ENCODE data around the gene TAF4B.

GRCh38 chr18:26267357-26267930 is 41.2 kb downstream of the TAF4B start:
- TF ChIP-seq, protein P1, sequence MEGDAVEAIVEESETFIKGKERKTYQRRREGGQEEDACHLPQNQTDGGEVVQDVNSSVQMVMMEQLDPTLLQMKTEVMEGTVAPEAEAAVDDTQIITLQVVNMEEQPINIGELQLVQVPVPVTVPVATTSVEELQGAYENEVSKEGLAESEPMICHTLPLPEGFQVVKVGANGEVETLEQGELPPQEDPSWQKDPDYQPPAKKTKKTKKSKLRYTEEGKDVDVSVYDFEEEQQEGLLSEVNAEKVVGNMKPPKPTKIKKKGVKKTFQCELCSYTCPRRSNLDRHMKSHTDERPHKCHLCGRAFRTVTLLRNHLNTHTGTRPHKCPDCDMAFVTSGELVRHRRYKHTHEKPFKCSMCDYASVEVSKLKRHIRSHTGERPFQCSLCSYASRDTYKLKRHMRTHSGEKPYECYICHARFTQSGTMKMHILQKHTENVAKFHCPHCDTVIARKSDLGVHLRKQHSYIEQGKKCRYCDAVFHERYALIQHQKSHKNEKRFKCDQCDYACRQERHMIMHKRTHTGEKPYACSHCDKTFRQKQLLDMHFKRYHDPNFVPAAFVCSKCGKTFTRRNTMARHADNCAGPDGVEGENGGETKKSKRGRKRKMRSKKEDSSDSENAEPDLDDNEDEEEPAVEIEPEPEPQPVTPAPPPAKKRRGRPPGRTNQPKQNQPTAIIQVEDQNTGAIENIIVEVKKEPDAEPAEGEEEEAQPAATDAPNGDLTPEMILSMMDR (IDR thresholded peaks at IDR 0.05; ENCODE audit: insufficient read depth, low read length, poor library complexity, severe bottlenecking) = no peak
- no peak for TF ChIP-seq EZH2phosphoT487 (conservative IDR thresholded peaks at IDR 0.05; ENCODE audit: low read length)

All from SU-DHL-6 (cell line).